ENCODE data around the gene ANKRD45. TPM values are rescaled to one million over a fixed set of nuclear protein-coding genes. Genes with fewer than 3 reads are reported as not detected.
"Not testable (repeated sequence)": the region's sequence is repeated elsewhere in the genome, so short reads cannot be mapped to it uniquely, and the experiment has no call there.

Gene ANKRD45
- total RNA-seq, 1 experiment from 2014 or later: 0.44 TPM

GRCh38 chr1:173682184-173682583, 12.5 kb upstream of the ANKRD45 start:
- Histone ChIP-seq H4K20me1 (ENCODE audit: insufficient read depth) (no peaks in the 10 kb centered on the region), H3K27ac (ENCODE audit: low read depth, low read length) (no peak overlapping the region), H3K9me3 (ENCODE audit: control insufficient read depth in 1 of 2, insufficient read depth in 1 of 2, low read depth in 1 of 2, low read length in 2 of 2) (no peaks in the 10 kb centered on the region), H3K9ac (ENCODE audit: low read length) (no peak overlapping the region), H2AFZ (ENCODE audit: low read depth, low read length, poor library complexity, severe bottlenecking) (no peak overlapping the region), H3K4me2 (ENCODE audit: low read length) (no peak overlapping the region), H3K4me1 (ENCODE audit: control insufficient read depth in 1 of 2, insufficient read depth in 2 of 2, low read length in 2 of 2) (no peaks in the 10 kb centered on the region), H3K27me3 (ENCODE audit: insufficient read depth, low read length) (no peaks in the 10 kb centered on the region), H3K4me3 (replicated peaks in 1 of 2; ENCODE audit: low read depth in 1 of 2, low read length in 2 of 2) (no peak overlapping the region), H3K36me3 (ENCODE audit: control insufficient read depth in 1 of 2, insufficient read depth in 2 of 2, low read length in 2 of 2) (no peaks in the 10 kb centered on the region), H3K79me2 (ENCODE audit: insufficient read depth, low read length) (no peaks in the 10 kb centered on the region), H3K9me2 (ENCODE audit: insufficient read depth) (no peaks in the 10 kb centered on the region)
- TF ChIP-seq ATF3 (IDR thresholded peaks at IDR 0.05) (no peak), ZBTB33 (IDR thresholded peaks at IDR 0.05; ENCODE audit: extremely low read depth, insufficient replicate concordance, low read length) (no peak), ZFX (IDR thresholded peaks at IDR 0.05) (no peak), ZNF274 (IDR thresholded peaks at IDR 0.05; ENCODE audit: low read depth, low read length) (no peak), SIN3A (IDR thresholded peaks at IDR 0.05; ENCODE audit: low read depth) (no peak), POLR2AphosphoS5 (IDR thresholded peaks at IDR 0.05; ENCODE audit: low read depth, low read length) (no peak), SP1 (IDR thresholded peaks at IDR 0.05; ENCODE audit: low read depth) (no peak), RAD21 (IDR thresholded peaks at IDR 0.05; ENCODE audit: low read depth) (no peak), JUND (IDR thresholded peaks at IDR 0.05) (no peak), EGR1 (IDR thresholded peaks at IDR 0.05; ENCODE audit: low read depth) (no peak), CBX3 (IDR thresholded peaks at IDR 0.05; ENCODE audit: low read depth) (no peak), MAX (IDR thresholded peaks at IDR 0.05) (no peak), REST (IDR thresholded peaks at IDR 0.05; ENCODE audit: low read depth) (no peak)
- BruUV-seq (replicated peaks): no TSS peak
- RAD21 ChIA-PET (ENCODE audit: low non-redundant PET in 1 of 2, low total read pairs in 2 of 2, uncharacterized antibody in 2 of 2, unreplicated experiment in 2 of 2): no interaction called here
- intact Hi-C loops (cut with micrococcal nuclease): no loop called here
- no peak for ATAC-seq
- POLR2A ChIA-PET: no interaction called here
- CTCF ChIA-PET: interaction anchor here (1.1 kb wide), 1 partner anchor 13 kb away, joined by 3 read pairs; no protein-coding TSS in a partner anchor
- DNase-seq (ENCODE audit: low read depth, low spot score): no peak

- POLR2A ChIA-PET; RAD21 ChIA-PET (ENCODE audit: low non-redundant PET in 1 of 2, low total read pairs in 2 of 2, uncharacterized antibody in 2 of 2, unreplicated experiment in 2 of 2); H3K79me2 ChIP-seq (ENCODE audit: insufficient read depth, low read length): not testable (repeated sequence)
Measured at GRCh38 chr1:173680152-173680551, 10.5 kb upstream of the ANKRD45 start.

More at GRCh38 chr1:173680152-173680551, 10.5 kb upstream of the ANKRD45 start:
- H3K36me3 ChIP-seq (ENCODE audit: control insufficient read depth in 1 of 2, insufficient read depth in 2 of 2, low read length in 2 of 2); H3K27me3 ChIP-seq (ENCODE audit: insufficient read depth, low read length); H4K20me1 ChIP-seq (ENCODE audit: insufficient read depth); H3K9me2 ChIP-seq (ENCODE audit: insufficient read depth); H3K9me3 ChIP-seq (ENCODE audit: control insufficient read depth in 1 of 2, insufficient read depth in 1 of 2, low read depth in 1 of 2, low read length in 2 of 2); DNase-seq (ENCODE audit: low read depth, low spot score); H3K27ac ChIP-seq (ENCODE audit: low read depth, low read length); H3K4me2 ChIP-seq (ENCODE audit: low read length); intact Hi-C loops (cut with micrococcal nuclease); BruUV-seq (replicated peaks); H3K4me1 ChIP-seq (ENCODE audit: control insufficient read depth in 1 of 2, insufficient read depth in 2 of 2, low read length in 2 of 2); H3K4me3 ChIP-seq (replicated peaks in 1 of 2; ENCODE audit: low read depth in 1 of 2, low read length in 2 of 2); ATAC-seq; CTCF ChIA-PET; H3K9ac ChIP-seq (ENCODE audit: low read length); H2AFZ ChIP-seq (ENCODE audit: low read depth, low read length, poor library complexity, severe bottlenecking): not testable (repeated sequence)

Measured in HCT116 (cell line).